Fibroblast of lung (primary cell): ENCODE data around the gene KCTD4.

Experiments
- CTCF ChIP-seq, 2 donors: IDR thresholded peaks in 1 of 2; conservative IDR thresholded peaks in 1 of 2; 1 replicate in 1 of 2; 2 replicates in 1 of 2; pipeline ENCODE4 v1.5.1; 2011 to 2012; ENCODE audit warnings: low read length in 2 of 2, control low read depth in 1 of 2, inconsistent platforms in 1 of 2, low read depth in 1 of 2, mild to moderate bottlenecking in 1 of 2
- EZH2 ChIP-seq: IDR thresholded peaks from 2 replicates; pipeline ENCODE4 v1.5.1; 2012; ENCODE audit warnings: low read length, control low read depth, mild to moderate bottlenecking; ENCODE audit errors: missing control alignments

- TF ChIP-seq CTCF (conservative IDR thresholded peaks at IDR 0.05 in 1 of 2, IDR thresholded peaks at IDR 0.05 in 1 of 2; ENCODE audit: low read depth in 1 of 2, low read length in 2 of 2): no peak
- TF ChIP-seq EZH2: no peak
Measured at GRCh38 chr13:45215392-45216077, 14.7 kb upstream of the KCTD4 start.
